Measurements from ENCODE around the gene TRIM15.
"Not testable (repeated sequence)": the region's sequence is repeated elsewhere in the genome, so short reads cannot be mapped to it uniquely, and the experiment has no call there.

TRIM15 gene

GRCh38 chr6:30216096-30216495 is 52.8 kb downstream of the TRIM15 start:
- no peak overlapping the region for H3K9ac ChIP-seq
- H3K4me1 ChIP-seq = peaks cover 6% of the 10 kb centered on the region
- H2AFZ ChIP-seq = no peak overlapping the region
- no peak overlapping the region for H3K27ac ChIP-seq
- no peaks in the 10 kb centered on the region for H3K27me3 ChIP-seq (ENCODE audit: control insufficient read depth, insufficient read depth, low read length)
- no peaks in the 10 kb centered on the region for H3K36me3 ChIP-seq (ENCODE audit: control insufficient read depth, insufficient read depth, low read length)
- no peaks in the 10 kb centered on the region for H3K9me3 ChIP-seq (ENCODE audit: control insufficient read depth, low read length)
- TF ChIP-seq CTCF (IDR thresholded peaks at IDR 0.05) = no peak
- peaks cover 12% of the 10 kb centered on the region for H3K79me2 ChIP-seq
- no peak overlapping the region for H3K4me2 ChIP-seq (ENCODE audit: low read length)
- no peak overlapping the region for H3K4me3 ChIP-seq (ENCODE audit: low read depth, low read length)

- Histone ChIP-seq H3K27ac (no peak overlapping the region), H3K4me2 (ENCODE audit: low read length) (no peak overlapping the region), H3K4me3 (ENCODE audit: low read depth, low read length) (no peak overlapping the region), H3K9ac (no peak overlapping the region), H3K79me2 (no peaks in the 10 kb centered on the region), H2AFZ (peak overlapping the region; percentile 56), H3K36me3 (ENCODE audit: control insufficient read depth, insufficient read depth, low read length) (no peaks in the 10 kb centered on the region), H3K9me3 (ENCODE audit: control insufficient read depth, low read length) (no peaks in the 10 kb centered on the region), H3K27me3 (ENCODE audit: control insufficient read depth, insufficient read depth, low read length) (no peaks in the 10 kb centered on the region), H3K4me1 (no peaks in the 10 kb centered on the region)
- peak; percentile 73 for TF ChIP-seq CTCF (IDR thresholded peaks at IDR 0.05)
These were observed 55.9 kb downstream of the TRIM15 start for GRCh38 chr6:30219244-30219643.

GRCh38 chr6:30221395-30221794 is 58.0 kb downstream of the TRIM15 start:
- H3K4me1 ChIP-seq; H3K9me3 ChIP-seq (ENCODE audit: control insufficient read depth, low read length); H3K27me3 ChIP-seq (ENCODE audit: control insufficient read depth, insufficient read depth, low read length); H3K27ac ChIP-seq; H3K4me2 ChIP-seq (ENCODE audit: low read length); H2AFZ ChIP-seq; H3K36me3 ChIP-seq (ENCODE audit: control insufficient read depth, insufficient read depth, low read length); H3K4me3 ChIP-seq (ENCODE audit: low read depth, low read length); H3K79me2 ChIP-seq; H3K9ac ChIP-seq: not testable (repeated sequence)

- not testable (repeated sequence) for H3K4me3 ChIP-seq (ENCODE audit: low read depth, low read length); H3K9me3 ChIP-seq (ENCODE audit: control insufficient read depth, low read length); H3K79me2 ChIP-seq; H3K9ac ChIP-seq; H3K27me3 ChIP-seq (ENCODE audit: control insufficient read depth, insufficient read depth, low read length); H3K27ac ChIP-seq; H3K4me2 ChIP-seq (ENCODE audit: low read length); H3K4me1 ChIP-seq; H2AFZ ChIP-seq; H3K36me3 ChIP-seq (ENCODE audit: control insufficient read depth, insufficient read depth, low read length)
These were observed 58.6 kb downstream of the TRIM15 start for GRCh38 chr6:30221956-30222355.
